GM04504 (cell line): ENCODE measurements around the gene GFPT1.

Source experiments
- DNase-seq: peaks from one replicate; pipeline ENCODE4 v3.0.0-alpha.2; 2012; ENCODE audit warnings: low read depth

Gene GFPT1

DNA sequence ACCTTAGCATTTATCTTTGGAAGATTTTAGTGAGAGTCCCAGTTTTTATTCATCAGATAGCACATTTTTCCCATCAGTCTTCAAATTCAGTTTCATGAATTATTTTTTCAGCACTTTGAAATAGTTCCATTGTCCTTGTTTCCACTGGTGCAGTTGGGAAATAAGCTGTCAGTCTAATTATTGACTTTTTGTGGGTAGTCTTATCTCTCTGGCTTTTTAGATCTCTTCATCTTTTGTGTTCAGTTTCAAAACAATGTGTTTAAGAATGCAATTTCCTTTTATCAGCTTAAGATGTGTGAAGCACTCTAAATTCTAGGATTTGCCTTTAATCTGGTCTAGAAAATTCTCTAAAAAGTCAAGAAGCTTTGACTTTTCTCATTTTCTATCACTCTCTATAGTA is 70.5 kb downstream of the GFPT1 start:
- DNase-seq = no peak

DNA sequence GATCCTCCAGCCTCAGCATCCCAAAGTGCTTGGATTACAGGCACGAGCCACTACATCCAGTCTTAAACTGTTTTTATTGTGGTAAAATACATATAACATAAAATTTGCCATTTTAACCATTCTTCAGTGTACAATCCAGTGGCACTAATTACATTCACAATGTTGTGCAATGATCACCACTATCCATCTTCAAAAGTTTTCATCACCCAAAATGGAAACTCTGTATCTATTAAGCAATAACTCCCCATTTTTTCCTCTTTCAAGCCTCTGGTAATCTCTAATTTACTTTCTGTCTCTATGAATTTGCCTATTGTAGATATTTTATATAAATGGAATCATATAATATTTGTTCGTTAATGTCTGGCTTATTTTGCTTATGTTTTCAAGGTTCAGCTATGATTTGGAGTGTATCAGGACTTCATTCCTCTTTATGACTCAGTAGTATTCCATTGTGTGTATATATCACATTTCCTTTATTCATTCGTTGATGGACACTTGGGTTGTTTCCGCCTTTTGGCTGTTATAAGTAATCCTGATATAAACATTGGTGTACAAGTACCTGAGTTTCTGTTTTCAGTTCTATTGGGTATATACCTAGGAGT is 71.8 kb downstream of the GFPT1 start:
- DNase-seq = no peak

DNA sequence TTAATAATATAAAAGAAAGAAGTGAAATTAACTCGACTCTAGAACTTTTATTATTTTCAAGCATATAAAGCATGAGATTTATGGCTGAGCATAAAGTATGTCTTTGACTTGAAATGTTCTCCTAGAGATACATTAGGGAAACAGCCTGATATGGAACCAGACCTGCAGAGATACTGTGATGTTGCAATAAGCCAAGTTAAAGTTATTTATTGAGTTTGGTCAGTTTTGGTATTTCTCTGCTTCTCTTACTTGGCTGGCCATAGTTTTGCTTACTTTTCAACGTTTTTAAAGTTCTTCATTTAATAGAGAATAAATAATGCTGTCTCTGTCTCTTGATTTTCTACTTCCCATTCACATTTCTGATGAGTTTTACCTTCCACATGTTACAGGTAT is 76.0 kb downstream of the GFPT1 start:
- no peak for DNase-seq

DNA sequence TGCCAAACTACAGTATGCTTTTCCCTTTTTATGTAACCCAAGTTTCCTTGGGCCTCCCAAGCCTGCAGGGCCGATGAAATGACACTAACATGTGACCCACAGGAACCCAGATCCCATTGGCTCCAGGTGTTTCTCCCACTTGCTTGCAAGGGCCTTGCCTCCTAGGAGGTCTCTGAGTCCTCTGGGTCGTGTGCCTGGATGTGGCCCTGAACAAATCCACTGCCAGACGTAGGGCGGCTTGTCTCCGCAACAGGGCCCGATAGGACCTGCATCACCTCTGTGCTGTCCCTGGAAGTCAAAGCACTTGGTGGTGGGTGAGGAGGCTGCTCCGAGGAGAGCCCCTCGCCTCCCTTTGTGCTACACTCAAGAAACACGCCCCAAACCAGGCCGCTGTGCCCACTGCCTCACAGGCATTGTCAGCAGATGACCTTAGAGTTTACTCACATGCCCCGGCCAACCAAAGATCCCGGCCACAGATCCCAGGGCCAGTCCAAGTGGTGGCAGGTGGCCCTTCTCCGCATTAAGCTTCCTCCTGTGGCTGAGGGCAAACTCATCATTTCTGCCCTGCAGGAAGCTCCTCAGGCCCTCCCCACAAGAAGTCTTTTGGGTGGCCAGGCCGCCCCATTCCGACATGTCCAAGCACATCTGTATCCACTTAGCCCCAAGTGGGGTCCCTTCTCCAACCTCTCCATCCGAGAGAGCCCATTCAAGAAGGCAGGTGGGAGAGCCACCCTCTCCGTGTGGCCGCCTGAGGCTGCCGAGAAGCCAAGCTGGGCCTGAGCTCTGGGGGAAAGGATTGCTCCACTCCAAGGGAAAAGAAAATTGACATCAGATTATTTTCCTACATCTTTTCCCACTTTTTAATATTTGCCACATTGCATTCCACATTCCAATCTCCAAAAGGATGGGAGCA is 76.7 kb downstream of the GFPT1 start:
- no peak for DNase-seq

DNA sequence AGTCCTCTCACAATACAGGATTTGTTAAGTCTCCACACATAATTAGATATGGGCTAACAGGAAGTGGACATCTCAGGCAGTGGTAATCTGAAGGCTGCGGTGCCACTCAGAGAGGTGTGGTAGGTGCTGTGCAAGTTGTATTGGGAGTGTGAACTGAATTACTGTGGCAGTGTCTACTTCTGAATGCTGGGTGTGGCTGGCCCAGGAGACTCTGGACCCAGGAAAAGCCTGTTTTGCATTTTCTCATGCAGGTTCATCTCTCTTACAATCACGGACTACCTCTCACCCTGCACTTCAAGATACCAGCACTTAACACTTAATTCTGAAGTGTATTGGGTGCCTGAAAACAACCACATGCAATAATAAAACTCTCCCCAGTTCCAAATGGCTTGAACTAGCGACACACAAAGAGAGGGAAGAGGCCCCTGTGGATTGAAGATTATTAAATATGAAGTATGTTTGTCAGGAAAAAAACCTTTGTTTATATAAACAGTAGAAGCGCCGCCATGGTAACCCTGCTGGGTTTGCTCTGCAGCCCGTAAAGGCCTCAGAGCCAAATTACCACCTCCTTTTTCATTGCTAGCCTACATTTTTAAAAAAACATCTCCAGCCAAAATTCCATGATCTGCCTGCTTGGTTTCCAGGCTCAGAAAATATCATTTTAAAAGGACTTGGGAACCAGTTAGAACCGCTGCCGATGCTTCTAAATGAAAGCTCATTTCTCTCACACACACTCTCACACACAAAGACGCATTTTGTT is 77.5 kb downstream of the GFPT1 start:
- DNase-seq = no peak

DNA sequence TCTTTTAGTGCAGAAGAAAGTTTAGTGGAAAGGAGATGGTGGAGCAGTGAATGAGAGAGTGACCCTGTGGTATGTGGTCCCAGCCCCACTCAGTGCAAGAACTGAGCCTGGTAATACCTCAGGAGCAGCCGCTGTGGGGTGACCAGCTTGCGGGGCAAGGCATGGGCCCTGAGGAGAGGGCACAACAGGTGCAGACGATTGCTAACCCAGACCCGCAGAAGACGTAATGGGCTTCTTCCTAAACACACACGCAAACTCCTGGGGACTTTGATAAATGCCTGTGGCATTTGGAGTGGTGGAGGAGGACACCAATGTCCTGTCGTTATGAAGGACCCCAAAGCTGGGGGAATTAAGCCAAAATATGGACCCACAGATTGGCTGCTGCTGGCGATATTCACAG is 78.7 kb downstream of the GFPT1 start:
- DNase-seq = no peak

DNA sequence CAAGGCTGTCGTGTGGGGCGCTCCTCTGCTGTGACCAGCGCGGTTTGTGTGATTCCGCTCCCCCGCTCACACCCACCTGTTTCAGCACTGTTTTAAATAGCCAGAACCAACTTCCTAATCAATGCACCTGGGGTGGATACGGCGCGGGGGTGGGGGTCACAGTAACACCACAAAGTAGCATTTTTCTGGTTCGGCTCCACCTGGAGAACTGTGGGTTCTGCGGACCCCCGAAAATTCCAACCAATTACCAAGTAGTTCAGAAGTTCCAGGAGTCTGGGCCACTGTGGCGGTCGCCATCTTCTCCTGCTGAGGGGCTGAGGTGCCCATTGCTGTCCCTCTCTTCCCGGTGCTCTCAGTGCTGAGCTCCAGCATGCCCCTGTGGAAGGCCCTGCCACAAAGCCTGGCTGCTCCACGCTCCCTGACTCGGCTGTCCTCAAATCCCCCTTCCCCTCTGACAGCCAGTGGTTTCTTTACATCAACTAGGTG is 79.4 kb downstream of the GFPT1 start:
- DNase-seq = no peak

DNA sequence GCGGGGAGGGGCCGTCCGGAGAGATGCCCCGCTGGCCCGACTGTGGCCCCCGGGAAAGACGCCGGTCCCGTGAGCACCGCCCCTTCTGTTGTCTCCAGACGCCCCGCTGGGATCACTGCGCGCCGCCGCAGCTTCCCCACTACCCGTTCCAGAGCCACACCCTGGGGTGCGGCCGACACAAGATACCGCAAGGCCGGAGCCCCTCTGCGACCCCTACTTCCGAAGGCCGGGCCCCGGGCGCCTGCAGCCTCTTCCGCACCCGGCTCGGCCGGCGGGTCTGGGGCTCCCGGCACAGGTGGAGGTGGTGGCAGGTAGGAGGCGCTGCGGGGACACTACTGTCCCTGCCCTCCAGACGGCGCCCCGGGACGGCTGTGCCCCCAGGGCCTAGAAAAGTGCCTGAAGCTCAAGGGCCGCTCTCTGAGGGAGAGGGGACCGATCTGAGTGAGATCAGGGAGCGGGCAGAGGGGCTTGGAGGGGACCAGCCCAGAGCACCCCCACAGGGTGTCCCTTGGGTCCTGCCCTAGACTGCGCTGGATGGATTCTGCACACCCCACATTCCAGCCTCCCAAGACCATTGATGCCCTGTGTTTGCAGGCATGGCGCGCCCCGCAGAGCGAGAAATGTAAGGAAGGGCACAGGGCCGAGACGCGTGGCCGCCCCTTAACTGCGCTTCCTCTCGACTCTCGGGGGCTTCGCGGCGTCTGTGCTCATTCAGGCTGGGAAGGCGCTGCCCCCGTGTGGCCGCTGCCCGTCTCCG is 80.0 kb downstream of the GFPT1 start:
- no peak for DNase-seq

DNA sequence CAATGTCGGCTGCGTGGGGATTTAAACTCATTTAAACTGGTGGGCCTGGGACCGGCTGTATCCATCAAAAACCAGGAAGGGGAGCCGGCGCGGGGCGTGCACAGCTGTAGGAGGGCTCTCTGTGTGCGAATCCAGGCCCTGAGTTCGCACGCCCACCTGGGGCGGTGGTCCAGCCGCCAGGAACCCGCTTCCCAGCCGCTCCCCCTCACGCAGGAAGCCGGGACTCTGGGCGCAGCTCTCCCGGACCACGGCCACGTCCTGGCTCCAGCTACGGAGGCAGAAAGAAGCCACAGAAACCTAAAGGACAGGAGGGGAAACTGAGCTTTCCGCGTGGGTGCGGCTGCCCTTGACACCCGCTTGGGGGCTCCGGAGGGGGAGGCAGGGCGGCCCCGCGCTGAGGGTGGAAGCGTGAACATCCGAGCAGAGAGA is 80.6 kb downstream of the GFPT1 start:
- no peak for DNase-seq

DNA sequence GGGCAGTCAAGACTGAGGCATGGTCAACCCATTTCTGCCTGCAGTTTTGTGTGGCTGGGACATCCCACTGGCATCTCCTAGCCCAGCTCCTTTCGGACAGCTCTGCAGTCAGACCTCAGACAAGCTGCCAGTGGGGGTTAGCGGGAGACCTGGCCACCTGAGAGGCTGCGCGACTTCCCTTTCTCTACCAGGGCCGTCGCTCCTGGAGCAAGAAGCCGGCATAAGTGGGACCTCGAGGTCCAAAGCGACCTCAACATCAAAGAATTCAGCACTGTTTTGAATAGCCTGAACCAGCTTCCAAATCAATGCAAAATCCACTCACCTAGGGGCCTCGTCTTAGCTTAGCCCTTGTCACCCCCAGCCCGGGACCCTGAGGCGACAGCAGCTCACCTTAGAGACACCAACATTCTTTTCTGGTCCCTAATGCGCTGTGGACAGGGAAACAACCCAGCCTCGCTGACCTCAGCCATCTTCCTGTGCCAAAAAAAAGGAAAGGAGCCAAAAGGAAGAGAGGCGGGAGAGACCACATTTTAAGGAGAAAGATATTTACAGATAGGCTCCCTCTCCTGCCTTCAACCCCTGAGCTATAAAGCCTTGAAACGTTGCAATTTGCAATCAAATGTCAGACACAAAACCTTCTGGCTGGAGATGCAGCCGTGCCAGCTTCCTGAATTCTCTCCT is 81.2 kb downstream of the GFPT1 start:
- DNase-seq = no peak

DNA sequence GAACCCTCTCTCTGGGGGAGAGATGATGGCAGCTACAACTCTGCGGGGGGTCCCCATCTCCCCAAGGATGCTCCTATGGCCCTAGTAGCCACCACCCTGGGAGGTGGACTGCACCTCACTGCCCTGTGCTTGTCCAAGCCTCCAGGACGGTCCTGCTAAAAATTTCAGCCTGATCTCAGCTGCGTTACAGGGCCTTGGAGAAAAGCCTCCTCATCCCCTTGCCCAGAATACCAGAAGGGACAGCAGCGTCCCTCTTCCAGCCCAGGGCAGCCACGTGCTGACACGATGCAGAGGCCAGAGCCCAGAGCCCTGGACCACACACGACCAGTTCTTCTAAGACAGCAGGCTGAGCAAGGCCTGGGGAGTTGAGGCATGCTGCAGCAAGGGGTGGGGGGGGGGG is 81.9 kb downstream of the GFPT1 start:
- no peak for DNase-seq

DNA sequence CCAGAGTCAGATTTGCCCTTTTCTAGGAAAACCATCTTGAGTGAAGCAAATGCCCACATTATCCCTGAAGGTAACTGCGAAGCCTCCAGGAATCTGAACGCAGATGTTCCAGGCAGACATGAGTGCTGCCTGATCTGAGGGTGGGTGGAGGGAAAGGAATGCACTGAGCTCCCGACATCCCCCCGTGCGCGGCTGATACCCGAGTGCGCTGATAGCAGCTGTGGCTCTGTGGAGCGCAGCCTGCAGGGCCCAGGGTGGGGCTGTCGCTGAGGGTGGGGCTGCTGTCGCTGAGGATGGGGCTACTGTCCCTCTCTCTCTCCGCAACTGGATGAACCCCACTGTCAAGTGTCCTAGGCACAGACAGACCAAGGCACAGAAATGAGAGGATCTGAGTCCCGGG is 82.4 kb downstream of the GFPT1 start:
- no peak for DNase-seq

DNA sequence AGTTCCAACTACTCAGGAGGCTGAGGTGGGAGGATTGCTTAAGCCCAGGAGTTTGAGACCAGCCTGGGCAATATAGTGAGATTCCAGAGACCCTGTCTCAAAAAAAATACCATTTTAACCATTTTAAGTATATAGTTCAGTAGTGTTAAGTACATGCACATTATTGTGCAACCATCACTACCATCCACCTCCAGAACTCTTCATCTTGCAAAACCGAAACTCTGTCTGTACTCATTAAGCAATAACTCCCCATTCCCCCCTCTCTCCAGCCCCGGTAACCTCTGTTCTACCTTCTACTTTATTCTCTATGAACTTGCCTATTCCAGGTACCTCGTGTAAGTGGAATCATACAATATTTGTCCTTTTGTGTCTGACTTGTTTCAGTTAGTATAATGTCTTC is 86.4 kb downstream of the GFPT1 start:
- no peak for DNase-seq

DNA sequence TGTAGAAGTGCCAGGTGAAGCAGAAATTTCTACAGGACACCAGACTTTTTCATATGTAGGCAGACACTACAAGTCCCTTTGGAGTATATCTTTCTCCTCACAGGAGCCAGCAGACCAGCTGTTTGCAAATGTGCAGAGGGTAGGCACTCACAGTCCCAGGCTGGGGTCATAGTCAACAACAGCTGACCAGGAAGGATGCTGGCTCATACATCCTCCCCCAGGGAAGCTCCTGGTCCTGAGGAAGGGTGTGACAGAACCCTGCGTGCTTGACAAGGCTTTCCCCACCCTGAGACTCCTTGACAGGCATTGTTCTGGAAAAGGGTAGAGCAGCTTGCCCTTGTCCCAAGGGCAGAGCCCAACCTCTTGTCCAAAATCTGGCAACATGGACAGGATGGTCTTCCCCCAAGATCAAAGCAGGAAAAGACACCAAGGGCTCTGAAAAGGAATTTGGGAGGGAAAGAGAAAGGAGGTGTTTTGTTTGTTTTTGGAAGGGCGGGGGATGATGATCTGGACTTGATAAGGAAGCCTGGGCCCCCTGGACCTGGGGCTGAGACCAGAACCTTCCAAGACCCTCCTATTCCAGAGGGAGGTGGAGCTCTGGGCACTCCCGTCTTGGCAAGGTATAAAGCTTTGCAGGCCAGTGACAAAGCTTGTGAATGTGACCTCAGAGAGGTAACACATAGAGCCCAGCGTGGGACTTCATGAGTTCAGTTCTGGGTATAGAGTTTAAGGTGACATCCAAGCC is 87.1 kb downstream of the GFPT1 start:
- DNase-seq = no peak

DNA sequence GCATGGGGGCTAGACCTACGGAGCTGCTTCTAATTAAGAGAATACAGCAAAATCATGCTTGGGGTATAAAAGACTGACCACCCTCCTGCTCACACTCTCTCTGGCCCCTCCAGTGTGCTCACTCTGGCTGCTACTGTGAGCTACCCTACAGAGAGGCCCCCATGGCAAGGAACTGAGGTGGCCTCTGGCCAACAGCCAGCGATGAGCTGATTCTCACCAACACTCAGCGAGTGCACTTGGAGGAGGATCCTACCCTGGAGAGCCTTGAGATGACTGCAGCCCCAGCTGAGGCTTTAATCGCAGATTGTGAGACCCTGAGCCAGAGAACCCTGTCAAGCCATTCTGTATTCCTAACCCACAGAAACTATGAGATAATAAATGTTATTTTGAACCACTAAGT is 88.2 kb downstream of the GFPT1 start:
- DNase-seq = no peak

DNA sequence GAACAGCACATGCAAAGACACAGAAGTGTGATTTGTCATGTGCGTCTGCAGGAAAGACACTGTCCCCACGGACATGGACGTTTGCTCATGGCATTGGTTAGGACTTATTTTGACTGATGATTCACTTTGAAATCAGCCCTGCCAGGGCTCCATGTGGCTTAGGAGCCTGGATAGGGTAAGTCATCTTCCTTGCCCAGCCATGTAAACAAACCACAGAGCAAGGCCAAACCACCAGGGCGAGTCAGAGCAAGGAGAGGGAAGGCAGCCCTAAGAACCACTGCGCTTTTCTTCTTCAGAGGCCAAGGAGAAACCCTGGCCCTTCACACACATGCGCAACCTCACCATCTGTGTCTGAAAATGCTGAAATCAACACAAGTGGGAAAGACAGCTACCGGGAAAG is 88.8 kb downstream of the GFPT1 start:
- peak; percentile 86 for DNase-seq

DNA sequence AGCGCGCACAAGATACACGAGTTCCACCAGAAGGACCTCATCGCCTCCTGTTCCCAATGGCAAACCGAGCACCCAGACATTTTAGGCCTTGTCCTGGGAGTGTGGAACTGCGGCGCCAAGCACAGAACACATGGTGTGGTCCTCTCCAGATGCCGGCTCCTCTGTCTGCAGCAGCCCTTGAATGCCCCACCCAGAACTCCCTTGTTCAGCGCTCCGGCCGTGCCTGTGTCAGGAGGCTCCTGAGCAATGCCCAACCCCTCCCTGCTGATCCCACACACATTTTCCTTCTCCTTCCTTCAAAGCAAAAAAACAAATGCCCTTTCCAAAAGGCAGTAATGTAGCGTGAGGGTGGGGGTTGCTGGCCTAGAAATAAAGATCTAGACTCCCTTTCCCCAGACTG is 89.8 kb downstream of the GFPT1 start:
- no peak for DNase-seq

DNA sequence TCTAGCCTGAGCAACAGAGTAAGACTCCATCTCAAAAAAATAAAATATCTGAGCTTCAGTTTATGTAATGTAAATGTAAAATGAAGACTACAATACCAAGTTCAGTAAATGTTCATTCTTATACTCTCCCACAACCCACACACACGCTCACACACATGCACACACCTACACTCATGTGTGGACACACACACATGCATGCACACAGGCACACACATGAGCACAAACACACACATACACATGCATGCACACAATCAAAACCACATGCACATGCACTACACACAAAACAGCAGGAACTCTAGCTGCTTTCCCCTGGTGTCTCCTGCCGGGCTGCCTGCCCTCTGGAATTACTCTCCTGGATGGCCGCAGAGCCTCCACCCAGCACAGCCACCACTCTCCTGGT is 90.6 kb downstream of the GFPT1 start:
- DNase-seq = no peak

DNA sequence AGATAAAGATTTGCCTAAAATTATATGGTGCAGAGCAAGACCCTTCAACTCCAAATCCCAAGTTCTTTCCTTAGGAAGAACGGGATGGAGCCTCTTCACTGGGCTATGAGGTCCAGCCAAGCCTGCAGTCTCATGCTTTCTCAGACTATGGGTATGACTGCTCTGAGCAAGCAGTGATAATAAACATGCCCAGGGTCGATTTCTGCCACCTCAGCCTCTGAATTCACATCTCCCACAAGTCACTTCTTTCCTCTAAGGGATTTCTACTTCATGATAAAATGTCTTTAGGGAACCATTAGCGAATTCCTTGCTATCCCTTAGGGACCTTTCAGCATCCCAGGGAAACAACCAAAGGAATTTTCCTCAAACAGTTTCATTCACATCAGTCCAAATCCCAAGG is 94.8 kb downstream of the GFPT1 start:
- no peak for DNase-seq

DNA sequence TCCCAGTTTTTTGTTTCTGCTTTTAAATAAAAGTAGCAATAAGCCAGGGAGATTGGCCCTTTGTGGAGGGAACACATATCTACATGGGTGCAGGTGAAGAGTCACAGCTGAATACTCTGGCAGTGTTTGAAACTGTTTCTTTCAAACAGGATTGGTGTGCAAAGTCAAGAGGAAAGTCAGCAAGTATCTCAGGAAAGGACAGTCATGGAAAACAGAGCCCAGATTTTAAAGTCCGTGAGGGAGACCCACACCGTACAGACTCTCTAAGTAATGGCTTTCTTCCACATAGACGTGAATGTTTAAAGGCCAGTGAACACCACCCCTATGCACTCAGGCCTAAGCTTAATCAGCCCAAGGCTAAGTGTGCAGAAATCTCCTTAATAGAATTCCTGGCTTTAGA is 95.3 kb downstream of the GFPT1 start:
- no peak for DNase-seq
